Stimulated activated CD8-positive, alpha-beta memory T cell treated with anti-CD3 and anti-CD28 coated beads, Interleukin-4, amount 100 ng/mL, for 1 hour (primary cell): ENCODE results near the gene EMC1.
"Not testable (repeated sequence)": the region's sequence is repeated elsewhere in the genome, so short reads cannot be mapped to it uniquely, and the experiment has no call there.

Source experiments
- DNase-seq, 2 donors: peaks; one replicate each; pipeline ENCODE4 v3.0.0-alpha.2; 2020; ENCODE audit warnings: low read depth in 2 of 2, low spot score in 1 of 2

EMC1 gene

DNA sequence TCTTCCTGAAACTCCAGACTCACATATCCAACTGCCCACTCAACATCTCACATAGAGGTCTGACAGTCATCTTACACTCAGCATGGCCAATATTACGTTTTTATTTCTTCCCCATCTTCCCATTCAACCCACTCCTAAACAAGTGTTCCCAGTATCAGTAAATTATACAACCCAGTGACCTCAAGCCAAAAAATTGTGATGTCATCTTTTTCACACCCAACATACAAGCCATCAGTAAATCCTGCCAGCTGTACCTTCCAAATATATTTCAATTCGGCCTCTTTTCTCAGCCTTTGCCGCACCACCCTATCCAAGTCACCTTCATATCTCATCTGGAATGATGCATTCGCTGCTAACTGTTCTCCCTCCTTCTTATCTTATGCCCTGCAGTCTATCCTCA is 60.9 kb downstream of the EMC1 start:
- no peak for DNase-seq

DNA sequence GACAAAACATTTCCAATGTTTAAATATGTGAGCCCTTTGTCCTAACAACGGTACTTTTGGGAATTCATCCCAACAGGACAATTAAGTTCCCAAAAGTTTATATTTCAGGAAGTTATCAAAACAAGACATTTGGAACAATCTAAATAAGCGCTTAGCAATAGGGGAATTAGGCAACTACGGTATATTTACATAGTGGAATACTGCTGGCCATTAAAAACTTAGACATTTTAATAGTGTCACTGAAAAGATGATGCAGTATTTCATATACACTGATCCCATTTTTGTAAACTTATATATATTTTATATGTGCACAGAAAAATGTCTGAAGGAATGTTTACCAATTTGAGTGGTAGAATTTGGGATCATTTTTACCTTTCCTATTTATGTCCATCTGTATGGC is 62.1 kb downstream of the EMC1 start:
- no peak for DNase-seq

DNA sequence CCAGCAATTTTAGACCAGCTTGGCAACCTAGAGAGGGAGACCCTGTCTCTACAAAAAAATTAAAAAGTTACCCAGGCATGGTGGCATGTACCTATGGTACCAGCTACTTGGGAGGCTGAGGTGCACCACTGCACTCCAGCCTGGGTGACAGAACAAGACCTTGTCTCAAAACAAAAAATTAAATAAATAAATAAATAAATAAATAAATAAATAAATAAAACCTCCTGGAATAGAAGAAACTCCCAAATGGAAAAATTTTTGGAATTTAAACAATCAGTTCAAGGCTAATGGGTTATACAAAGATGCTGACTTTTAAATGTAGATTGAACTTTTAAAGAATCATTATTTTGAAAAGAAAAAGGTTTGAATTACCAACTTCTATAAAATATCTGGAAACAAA is 63.5 kb downstream of the EMC1 start:
- DNase-seq = no peak

DNA sequence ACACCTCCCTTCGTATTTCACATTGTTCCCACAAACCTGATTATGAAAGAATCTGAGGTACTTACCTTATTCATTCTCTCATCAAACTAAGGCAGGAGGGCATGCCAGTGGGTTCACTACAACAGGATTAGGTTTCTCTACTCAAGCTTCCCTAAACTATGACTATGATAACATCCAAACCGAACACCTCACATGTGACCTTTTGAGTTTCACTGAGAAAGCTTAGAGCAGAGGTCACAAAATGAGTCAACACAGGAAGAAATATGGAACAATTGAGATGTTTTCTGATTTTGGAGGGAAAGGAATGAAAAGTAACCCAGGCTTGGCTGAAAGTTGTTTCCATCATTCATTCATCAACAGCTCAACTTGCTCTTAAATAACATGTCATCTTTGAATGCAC is 65.3 kb downstream of the EMC1 start:
- no peak for DNase-seq

DNA sequence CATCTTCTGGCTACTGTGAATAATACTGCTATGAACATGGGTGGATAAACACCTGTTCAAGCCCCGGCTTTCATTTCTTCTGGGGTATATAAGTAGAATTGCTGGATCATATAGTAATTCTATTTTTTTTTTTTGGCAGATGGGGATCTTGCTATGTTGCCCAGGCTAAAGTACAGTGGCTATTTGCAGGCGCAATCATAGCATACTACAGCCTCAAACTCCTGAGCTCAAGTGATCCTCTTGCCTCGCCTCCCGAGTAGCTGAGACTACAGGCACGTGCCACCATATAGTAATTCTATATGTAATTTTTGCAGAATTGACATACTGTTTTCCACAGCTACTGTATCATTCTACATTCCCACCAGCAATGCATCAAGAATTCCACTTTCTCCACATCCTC is 69.1 kb downstream of the EMC1 start:
- DNase-seq = no peak

DNA sequence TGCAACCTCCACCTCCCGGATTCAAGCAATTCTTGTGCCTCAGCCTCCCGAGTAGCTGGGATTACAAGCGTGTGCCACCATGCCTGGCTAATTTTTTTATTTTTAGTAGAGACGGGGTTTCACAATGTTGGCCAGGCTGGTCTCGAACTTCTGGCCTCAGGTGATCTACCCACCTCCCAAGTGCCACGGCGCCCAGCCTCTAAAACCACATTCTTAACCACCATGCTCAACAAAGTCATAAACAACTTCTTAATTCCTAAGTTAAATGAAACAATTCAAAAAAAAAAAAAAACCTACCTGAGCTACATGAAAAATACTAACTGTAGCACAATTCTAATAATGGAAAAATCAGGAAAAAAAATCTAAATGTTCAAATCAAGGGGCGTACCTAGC is 71.1 kb downstream of the EMC1 start:
- DNase-seq = not testable (repeated sequence)

DNA sequence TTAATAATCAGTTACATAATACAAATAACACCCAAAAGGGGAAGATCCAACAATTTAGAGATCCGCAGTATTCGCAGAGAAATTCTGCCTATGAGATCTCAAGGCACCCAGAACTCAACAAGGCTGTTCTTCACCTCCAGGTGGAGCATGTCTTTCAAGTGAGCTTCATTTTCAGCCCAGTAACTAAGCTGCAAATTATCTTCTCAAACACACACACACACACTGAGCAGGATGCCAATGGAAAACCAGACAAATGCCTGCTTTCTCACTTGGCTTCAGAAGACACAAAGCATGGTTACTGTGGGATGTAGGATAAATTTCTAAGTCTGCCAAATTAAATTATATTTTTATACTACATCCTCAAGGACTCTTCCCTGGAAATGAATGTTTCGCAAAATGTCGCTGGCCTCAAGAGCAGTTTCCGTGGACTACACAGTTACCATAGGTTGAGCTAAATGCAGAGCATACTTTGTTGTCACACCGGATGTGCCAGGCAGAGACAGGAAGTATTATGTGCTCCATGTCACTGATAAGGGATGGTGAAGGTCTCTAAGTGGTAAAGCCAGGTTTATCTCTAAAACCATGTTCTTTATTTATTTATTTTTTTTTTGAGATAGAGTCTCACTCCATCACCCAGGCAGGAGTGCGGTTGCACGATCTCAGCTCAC is 71.6 kb downstream of the EMC1 start:
- no peak for DNase-seq

DNA sequence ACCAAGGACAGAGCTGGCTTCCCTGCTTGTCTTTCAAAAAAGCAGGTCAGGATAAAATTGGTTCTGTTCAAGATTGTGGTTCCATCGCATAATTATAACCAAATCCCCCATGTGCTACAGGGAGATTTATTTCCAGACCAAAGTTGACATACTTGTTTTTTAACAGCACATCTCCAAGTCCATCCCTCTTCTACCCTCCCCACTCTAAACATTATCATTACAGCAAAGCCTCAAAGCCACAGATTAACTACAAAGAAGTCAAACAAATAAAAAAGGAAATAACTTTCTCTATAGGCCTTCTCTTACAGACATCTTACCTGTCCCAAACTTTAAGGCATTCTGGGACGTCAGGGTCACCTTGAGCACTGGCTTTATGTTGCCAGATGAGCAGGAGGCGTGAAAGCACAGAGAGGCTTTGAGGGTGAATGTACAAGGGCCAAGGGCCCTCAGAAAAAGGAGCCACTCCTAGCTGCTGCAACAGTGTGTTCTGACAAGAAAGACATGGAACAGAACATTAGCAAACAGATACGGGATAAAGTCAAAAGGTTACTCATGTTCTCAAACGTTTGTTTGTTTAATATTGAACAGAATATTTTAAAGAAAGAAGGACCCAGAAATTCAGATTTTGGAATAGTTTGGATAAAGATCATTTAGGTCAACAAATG is 72.5 kb downstream of the EMC1 start:
- DNase-seq = no peak

DNA sequence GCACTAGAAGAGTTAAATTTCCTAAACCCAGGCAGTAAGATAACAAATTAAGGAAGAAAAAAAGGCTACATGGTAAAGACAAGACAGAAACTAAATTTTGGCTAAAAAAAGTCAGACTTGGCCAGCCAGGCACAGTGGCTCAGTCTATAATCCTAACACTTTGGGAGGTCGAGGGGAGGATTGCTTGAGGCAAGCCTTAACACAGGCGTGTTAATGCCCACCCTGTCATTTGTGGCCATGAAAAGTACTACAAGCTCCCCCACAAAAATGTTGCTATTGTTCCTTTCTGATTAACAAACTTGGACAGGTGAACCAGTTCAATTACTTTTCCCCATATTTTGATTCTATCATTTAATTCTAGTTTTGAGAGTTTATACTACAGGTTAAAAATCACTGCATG is 73.5 kb downstream of the EMC1 start:
- DNase-seq = no peak

DNA sequence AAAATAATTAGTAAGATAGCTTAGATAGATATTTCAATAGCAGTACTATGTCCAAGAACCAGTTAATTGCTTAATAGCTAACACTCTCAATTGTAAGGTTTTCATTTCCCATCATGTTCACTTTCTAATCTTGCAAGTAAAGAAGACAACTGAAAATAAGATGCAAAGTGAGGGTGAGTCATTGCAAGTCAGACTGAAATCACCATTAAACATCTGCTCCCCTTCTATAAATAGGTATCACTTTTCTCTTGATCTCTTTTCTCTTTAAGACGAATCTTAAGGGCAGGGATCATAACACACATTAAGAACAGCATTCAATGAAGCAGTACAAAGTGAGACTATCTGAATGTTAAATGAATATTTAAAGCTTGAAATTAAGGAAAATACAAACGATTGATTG is 81.7 kb downstream of the EMC1 start:
- no peak for DNase-seq

DNA sequence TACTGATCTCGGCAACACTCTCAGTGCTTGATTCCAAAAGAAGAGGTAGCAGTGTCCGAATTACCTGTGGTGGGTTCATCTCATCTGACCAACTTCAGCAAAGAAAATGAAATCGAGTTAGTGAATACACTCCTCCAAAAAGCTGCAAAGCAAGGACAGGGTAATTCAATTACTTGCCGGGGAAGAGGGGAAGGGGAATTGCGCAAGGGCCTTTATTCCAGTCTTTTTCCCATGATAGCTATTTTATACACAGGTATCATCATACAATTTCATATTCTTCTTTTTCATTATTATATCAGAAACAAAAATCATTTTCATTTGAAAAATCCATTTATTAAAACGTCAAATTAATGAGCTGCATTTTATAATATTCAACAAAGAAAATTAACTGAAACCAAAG is 84.2 kb downstream of the EMC1 start:
- no peak for DNase-seq

DNA sequence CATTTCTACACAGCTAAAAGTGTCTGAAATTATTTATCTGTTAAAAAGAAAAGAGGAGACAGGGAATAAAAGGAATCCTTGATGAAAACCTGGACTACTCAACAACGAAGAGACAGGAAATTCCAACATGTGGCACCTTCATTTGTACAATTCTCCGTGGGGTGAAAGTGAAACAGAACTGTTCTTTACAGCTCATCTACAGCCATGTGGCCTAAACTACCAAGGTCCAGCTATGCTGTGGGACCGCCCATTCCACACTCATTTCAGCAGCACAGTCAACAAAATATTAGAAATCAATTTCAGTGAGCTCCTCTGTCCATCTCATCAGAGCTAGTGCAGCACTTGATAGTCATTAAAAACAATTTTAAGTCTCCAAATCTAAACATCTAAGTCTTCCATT is 85.3 kb downstream of the EMC1 start:
- DNase-seq = no peak
